RPMI8226 (cell line): ENCODE data around the gene TPM2.

Experiments used
- DNase-seq: peaks from one replicate; pipeline ENCODE4 v3.0.0-alpha.2; 2015

The TPM2 gene

GRCh38 chr9:35691757-35692301, 2.1 kb upstream of the TPM2 start:
- no peak for DNase-seq

- no peak for DNase-seq
Observed at GRCh38 chr9:35691334-35691650, 1.6 kb upstream of the TPM2 start.

GRCh38 chr9:35690614-35691333, 1.0 kb upstream of the TPM2 start:
- no peak for DNase-seq

- no peak for DNase-seq
Observed at GRCh38 chr9:35690294-35690613, 529 bp upstream of the TPM2 start.

- DNase-seq, result no peak
Observed at GRCh38 chr9:35688558-35689541, 875 bp downstream of the TPM2 start.

- DNase-seq, result peak; percentile 54
Observed at GRCh38 chr9:35687972-35688557, 1.7 kb downstream of the TPM2 start.

GRCh38 chr9:35687306-35687705, 2.4 kb downstream of the TPM2 start:
- DNase-seq, result no peak

- DNase-seq, result peak; percentile 41
Observed at GRCh38 chr9:35686222-35687203, 3.2 kb downstream of the TPM2 start.

- DNase-seq, result no peak
Observed at GRCh38 chr9:35685506-35685905, 4.2 kb downstream of the TPM2 start.

GRCh38 chr9:35684921-35685320, 4.8 kb downstream of the TPM2 start:
- no peak for DNase-seq

GRCh38 chr9:35683323-35683722, 6.4 kb downstream of the TPM2 start:
- no peak for DNase-seq

- no peak for DNase-seq
Observed at GRCh38 chr9:35682520-35683315, 7.0 kb downstream of the TPM2 start.

- DNase-seq, result no peak
Observed at GRCh38 chr9:35682051-35682450, 7.7 kb downstream of the TPM2 start.

GRCh38 chr9:35681341-35682002, 8.3 kb downstream of the TPM2 start:
- no peak for DNase-seq

GRCh38 chr9:35680331-35681105, 9.2 kb downstream of the TPM2 start:
- DNase-seq, result no peak

- no peak for DNase-seq
Observed at GRCh38 chr9:35679766-35680330, 9.9 kb downstream of the TPM2 start.

GRCh38 chr9:35679091-35679490, 10.6 kb downstream of the TPM2 start:
- no peak for DNase-seq

- no peak for DNase-seq
Observed at GRCh38 chr9:35675732-35676392, 13.9 kb downstream of the TPM2 start.

- DNase-seq, result no peak
Observed at GRCh38 chr9:35675204-35675603, 14.5 kb downstream of the TPM2 start.
